Neural progenitor cell (in vitro differentiated cells): Measurements from ENCODE around the gene USP51.

ENCODE experiments used
- CTCF ChIP-seq: fragments of 200-600 bp; sonication (generic); IDR thresholded peaks from 2 replicates; pipeline ENCODE4 v1.5.1; 2017; ENCODE audit warnings: antibody characterized with exemption, mild to moderate bottlenecking
- EZH2 ChIP-seq: fragments of 200-600 bp; sonication (generic); IDR thresholded peaks from 2 replicates; pipeline ENCODE4 v1.6.1; 2017; ENCODE audit warnings: antibody characterized with exemption, mild to moderate bottlenecking, moderate library complexity
- EZH2phosphoT487 ChIP-seq: fragments of 200-600 bp; sonication (generic); IDR thresholded peaks from 2 replicates; pipeline ENCODE4 v1.6.1; 2017; ENCODE audit warnings: antibody characterized with exemption

- TF ChIP-seq EZH2 (no peak), CTCF (no peak), EZH2phosphoT487 (no peak)
These were observed 9.1 kb downstream of the USP51 start for GRCh38 chrX:55480390-55481062.
